Stimulated activated CD8-positive, alpha-beta memory T cell treated with anti-CD3 and anti-CD28 coated beads, Interleukin-12 subunit alpha, Interleukin-12 subunit beta, amount 100 ng/mL, for 4 hours (primary cell): ENCODE measurements around the gene YIPF2.

ENCODE experiments used
- DNase-seq: peaks from one replicate; pipeline ENCODE4 v3.0.0-alpha.2; 2020; ENCODE audit warnings: low read depth

The YIPF2 gene

DNA sequence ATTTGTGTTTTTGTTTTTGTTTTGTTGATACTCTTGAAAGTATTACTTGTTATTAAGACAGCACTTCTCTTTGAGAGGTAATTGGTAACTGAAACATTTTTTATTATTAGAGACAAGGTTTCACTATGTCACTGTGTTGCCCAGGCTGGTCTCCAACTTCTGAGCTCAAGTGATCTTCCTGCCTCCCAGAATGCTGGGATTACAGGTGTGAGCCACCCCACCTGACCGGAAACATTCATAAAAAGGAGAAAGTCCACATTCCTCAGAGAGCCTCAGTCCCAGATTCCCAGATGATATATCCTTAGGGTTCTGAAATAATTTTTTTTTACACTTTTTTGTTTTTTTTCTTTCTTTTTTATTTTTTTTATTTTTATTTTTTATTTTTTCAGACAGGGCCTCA lies 54.4 kb downstream of the YIPF2 start:
- DNase-seq, result no peak

DNA sequence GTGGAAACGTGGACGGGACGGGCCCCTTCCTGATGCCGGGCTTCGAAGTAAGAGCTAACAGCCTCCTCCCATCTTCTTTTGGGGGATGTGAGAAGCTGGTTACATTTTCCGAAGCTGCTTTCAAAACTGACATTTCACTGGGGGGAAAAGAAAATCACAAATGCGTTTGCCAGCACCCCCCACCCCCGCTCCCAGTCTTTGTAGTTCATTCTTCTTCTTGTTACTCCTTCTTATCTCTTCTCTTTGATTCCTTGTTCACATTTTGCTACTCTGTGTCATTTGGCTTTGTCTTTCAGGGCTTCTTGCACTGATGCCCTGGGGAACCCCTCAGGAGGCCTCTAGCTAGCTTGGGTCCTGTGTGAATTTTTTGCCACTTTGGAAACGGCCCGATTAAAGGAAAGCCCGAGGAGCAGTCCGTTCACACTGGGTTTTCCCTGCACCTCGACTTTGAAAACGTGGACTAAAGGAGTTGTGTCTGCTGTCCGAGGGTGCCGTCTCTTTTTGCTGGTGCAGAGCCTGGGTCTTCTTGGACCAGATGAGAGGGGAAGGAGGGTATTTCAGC lies 55.8 kb downstream of the YIPF2 start:
- peak; percentile 15 for DNase-seq
